AG09319 (cell line): ENCODE measurements around the gene LYPD6.

Experiments
- DNase-seq: peaks from one replicate; pipeline ENCODE4 v3.0.0-alpha.2; 2010; ENCODE audit warnings: low read depth; ENCODE audit errors: extremely low read depth
- TF ChIP-seq, protein P1 (sequence below): IDR thresholded peaks from 2 replicates; pipeline ENCODE4 v1.5.1; 2011; ENCODE audit warnings: low read depth, mild to moderate bottlenecking, inconsistent platforms, low read length, moderate library complexity

Gene LYPD6

DNA sequence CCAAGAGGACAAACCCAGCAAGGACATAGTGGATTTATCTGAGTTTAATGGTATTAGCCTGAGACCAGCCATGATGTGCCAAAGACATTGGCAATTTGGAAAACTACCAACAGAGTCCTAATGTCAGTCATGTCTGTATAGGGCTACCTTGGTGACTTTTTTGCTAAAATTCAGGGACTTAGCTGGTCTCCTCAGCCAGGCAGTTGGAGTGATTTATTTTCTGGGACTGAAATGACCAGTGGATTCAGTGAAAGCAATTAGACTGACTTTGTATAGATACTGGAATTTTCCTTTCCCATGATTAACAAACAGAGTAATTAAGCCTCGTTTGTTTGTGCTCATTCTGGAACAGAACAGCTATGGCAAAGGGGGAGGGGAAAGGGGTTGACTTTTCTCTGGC is 55.0 kb downstream of the LYPD6 start:
- TF ChIP-seq, protein P1, sequence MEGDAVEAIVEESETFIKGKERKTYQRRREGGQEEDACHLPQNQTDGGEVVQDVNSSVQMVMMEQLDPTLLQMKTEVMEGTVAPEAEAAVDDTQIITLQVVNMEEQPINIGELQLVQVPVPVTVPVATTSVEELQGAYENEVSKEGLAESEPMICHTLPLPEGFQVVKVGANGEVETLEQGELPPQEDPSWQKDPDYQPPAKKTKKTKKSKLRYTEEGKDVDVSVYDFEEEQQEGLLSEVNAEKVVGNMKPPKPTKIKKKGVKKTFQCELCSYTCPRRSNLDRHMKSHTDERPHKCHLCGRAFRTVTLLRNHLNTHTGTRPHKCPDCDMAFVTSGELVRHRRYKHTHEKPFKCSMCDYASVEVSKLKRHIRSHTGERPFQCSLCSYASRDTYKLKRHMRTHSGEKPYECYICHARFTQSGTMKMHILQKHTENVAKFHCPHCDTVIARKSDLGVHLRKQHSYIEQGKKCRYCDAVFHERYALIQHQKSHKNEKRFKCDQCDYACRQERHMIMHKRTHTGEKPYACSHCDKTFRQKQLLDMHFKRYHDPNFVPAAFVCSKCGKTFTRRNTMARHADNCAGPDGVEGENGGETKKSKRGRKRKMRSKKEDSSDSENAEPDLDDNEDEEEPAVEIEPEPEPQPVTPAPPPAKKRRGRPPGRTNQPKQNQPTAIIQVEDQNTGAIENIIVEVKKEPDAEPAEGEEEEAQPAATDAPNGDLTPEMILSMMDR: no peak
- DNase-seq: no peak

DNA sequence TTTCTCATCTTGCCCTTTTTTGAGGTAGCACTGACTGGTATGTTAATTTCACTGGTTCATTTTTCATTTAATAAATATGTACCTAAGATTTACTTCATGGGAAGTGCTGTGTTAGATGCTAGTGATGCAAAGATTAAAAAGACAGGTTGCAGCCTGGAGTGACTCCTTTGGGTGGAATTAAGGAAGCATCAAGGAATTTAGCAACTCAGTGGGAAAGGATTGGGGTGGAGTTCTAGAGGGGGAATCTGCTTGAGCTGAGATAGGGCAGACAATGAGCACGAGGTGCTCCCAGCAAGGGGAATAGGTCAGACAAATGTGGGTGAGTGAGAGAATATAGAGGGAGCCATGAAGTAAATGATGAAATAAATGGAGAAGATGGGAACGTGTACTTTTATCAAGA is 57.0 kb downstream of the LYPD6 start:
- TF ChIP-seq, protein P1: no peak
- DNase-seq: no peak

DNA sequence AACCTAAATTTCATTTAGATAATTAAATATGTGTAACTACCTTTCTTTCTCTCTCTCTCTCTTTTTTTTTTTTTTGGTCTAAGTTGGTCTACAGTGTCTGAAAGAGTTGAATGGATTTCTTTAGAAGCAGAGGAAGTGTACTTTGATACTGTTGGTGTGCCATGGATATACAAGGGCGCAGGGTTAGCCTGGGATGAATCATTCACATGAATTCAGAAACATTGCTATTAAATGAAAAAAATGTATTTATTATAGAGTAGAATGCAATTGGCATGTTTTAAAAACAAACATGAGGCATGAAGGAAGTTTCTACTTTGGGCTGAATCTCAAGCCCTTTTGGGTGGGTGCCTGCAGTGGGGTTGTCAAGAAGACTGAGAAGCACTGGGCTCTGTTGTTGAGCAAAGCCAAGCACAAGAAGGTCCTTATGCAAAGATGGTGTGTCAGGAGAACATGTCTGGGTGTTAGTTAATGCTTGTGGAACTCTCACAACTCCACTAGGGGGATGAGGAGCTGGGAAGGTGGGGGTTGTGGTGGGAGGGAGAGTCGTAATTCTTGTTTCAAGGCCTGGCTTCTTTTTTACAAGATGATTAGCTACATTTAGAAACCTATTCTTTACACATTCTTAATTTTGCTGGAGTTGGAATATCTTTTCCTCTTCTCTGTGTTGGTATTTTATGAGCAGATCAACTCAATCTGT is 57.9 kb downstream of the LYPD6 start:
- TF ChIP-seq, protein P1: peak; percentile 37
- no peak for DNase-seq

DNA sequence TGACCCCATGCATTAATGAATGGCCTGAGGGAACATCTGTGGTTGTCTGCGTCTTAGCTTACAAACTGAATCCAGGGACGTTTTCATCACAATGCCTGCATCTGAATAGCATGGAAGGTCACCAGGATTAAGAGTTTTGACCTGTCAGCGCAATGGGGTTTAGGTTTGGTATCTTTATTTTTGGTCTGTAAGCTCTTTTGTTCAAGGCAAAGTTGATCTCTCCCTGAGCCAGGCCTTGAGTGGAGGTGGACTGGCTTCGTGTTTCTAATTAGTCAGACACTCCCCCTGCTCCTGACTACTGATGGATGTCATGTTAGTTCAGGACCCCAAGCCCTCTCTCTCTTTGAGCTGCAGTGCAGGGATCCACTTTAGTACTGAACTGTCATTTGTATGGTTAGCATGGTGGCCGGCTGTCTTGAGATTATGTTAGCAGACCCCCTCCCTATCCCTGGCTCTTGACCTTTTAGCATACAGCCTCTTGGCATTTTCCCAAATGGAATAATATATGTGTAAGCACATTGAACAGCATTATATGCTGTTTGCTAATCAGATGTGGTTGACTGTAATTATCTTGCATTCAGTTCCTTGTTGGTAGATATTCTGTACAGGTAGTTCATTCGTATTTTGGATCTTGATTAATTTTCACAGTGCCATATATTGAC is 59.2 kb downstream of the LYPD6 start:
- DNase-seq: no peak
- TF ChIP-seq, protein P1: no peak

DNA sequence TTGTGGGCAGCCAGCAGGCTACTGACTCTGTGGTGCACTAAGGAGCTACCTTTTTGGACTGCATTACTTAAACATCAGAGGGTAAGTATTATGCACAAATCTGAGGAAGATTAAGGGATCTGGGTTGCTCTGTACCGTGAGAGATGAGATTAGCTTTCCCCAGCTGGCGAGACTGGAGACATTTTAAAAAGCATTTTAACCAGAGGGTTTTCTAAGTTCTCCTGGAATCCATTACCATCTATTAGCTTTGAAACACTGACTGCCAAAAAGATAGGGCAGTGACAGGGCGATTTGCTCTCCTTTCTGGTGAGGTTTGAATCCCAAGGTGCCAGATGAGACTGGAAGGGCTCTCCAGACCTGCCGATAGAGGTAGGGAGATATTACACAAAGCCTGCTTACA is 63.2 kb downstream of the LYPD6 start:
- TF ChIP-seq, protein P1: no peak

DNA sequence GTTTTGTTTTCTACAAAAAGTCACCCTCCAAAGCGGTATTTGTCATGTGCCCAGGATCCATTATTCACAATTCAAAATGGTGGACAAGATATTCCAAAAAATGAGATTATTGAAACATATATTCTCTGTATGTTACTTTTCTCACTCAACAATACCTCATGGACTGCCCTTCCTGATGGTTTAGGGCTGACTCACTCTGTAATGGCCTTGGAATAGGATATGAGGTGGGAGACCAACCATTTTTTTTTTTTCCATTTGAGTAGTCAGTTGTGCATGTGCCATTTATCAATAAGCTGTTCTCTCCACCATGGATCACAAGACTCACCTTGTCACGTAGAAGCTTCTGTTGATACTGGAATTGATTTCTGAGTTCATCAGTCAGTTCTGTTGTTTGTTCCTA is 64.5 kb downstream of the LYPD6 start:
- TF ChIP-seq, protein P1: no peak
- DNase-seq: no peak

More for the DNA sequence above, 63.2 kb downstream of the LYPD6 start:
- no peak for DNase-seq

DNA sequence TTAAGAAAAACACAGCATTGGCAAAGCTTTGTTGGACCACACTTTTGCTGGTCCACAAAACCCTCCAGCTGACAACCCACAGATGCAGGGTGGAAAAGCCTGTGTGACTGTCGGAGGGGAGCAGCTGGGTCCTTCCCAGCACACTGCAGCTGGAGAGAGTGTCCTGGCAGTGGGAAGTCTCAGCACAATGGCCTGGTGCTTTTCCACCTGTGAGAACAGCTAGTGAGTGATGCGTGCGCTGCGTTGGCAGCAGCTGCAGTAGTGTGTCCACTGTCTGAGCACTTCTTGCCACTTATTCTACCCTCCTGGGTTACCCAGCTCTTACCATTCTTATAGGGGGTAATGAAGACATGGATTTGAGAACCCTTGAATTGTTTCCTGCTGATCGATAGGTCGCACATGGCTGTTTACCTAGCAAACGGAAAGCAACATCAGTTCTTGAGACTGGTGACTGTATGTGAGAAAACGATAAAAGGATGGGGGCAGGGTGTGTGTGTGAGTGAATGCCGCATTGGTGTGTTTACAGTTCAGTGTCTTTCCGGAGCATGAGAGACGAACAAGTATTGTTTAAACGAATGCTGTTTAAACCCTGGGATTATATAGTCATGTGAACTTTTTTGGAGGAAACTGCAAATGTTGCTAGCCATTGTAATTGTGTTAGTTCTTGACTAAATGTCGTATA is 69.7 kb downstream of the LYPD6 start:
- no peak for DNase-seq
- TF ChIP-seq, protein P1: no peak
